A549 treated with RU486 at 1 μM for 4 hours (cell line): Measurements from ENCODE around the gene RDX. TPM values are rescaled to one million over a fixed set of nuclear protein-coding genes. Genes with fewer than 3 reads are reported as not detected.

ENCODE experiments used
- total RNA-seq: library from RNA; stranded (reverse); fragments of 200-300 nt; extraction: Qiagen RNA extraction; gene quantifications from 5 replicates; pipeline ENCODE4 v1.2.3, GENCODE V29; 2022; ENCODE audit warnings: low read depth

The RDX gene
- total RNA-seq = 79.6 to 116 TPM (median 103 TPM) in 5 replicates

GRCh38 chr11:110296226-110297075 lies at the start of gene RDX:
RDX (minus strand) TSS chr11:110296614; CDS start chr11:110279692, 16,922 bp downstream.

Other genes with a start within 250 kb of the RDX start
- gene ZC3H12C, start 203.2 kb downstream of the RDX start, total RNA-seq = 3.8 to 6.8 TPM (median 5.9 TPM) in 5 replicates
- gene FDX1, start 133.3 kb upstream of the RDX start, total RNA-seq = 11.3 to 15.6 TPM (median 14.4 TPM) in 5 replicates